Liver (tissue), 9 donors: Measurements from ENCODE around the gene LRRC32. TPM values are rescaled to one million over a fixed set of nuclear protein-coding genes. Genes with fewer than 3 reads are reported as not detected.

Experiments used
- DNase-seq: peaks from one replicate; pipeline ENCODE4 v3.0.0-alpha.2; 2017; ENCODE audit warnings: low spot score
- H3K27ac ChIP-seq, 2 donors: one replicate each; pipeline ENCODE4 v1.7.0; 2013; ENCODE audit warnings: inconsistent platforms in 2 of 2, low read length in 2 of 2, control low read depth in 1 of 2, low read depth in 1 of 2, mild to moderate bottlenecking in 1 of 2
- H3K27me3 ChIP-seq, 4 donors: one replicate each; pipeline versions ENCODE4 v1.6.1 to v1.7.0; 2013; ENCODE audit warnings: low read length in 3 of 4, inconsistent platforms in 1 of 4, mild to moderate bottlenecking in 1 of 4, moderate library complexity in 1 of 4; ENCODE audit not compliant: control insufficient read depth in 4 of 4, insufficient read depth in 4 of 4
- H3K36me3 ChIP-seq, 4 donors: one replicate each; pipeline versions ENCODE4 v1.6.1 to v1.7.0; 2013; ENCODE audit warnings: low read length in 3 of 4, mild to moderate bottlenecking in 3 of 4, low read depth in 1 of 4, moderate library complexity in 1 of 4; ENCODE audit not compliant: control insufficient read depth in 4 of 4, insufficient read depth in 3 of 4
- H3K4me1 ChIP-seq, 4 donors: one replicate each; pipeline versions ENCODE4 v1.6.1 to v1.7.0; 2013; ENCODE audit warnings: low read length in 3 of 4, mild to moderate bottlenecking in 3 of 4, moderate library complexity in 1 of 4; ENCODE audit not compliant: control insufficient read depth in 4 of 4, insufficient read depth in 4 of 4
- H3K4me3 ChIP-seq, 3 donors: one replicate each; pipeline versions ENCODE4 v1.6.1 to v1.7.0; 2013; ENCODE audit warnings: low read length in 3 of 3, control low read depth in 1 of 3, low read depth in 1 of 3, mild to moderate bottlenecking in 1 of 3
- H3K9ac ChIP-seq, 2 donors: one replicate each; pipeline ENCODE4 v1.7.0; 2013; ENCODE audit warnings: low read length in 2 of 2, mild to moderate bottlenecking in 2 of 2, moderate library complexity in 2 of 2, control low read depth in 1 of 2, low read depth in 1 of 2
- H3K9me3 ChIP-seq, 4 donors: one replicate each; pipeline versions ENCODE4 v1.6.1 to v1.7.0; 2013; ENCODE audit warnings: low read length in 3 of 4; ENCODE audit not compliant: control insufficient read depth in 4 of 4
- ATF3 ChIP-seq: IDR thresholded peaks from 2 replicates; pipeline ENCODE4 v1.6.1; 2016; ENCODE audit warnings: antibody characterized with exemption
- CTCF ChIP-seq: fragments of 150-350 bp; IDR thresholded peaks from 2 replicates; pipeline ENCODE4 v1.5.1; 2017; ENCODE audit warnings: improper control_type of control experiment, low read depth, low read length; ENCODE audit not compliant: missing input control
- EGR1 ChIP-seq, 2 donors: IDR thresholded peaks; 2 replicates each; pipeline ENCODE4 v1.6.1; 2016 to 2018; ENCODE audit warnings: antibody characterized with exemption in 2 of 2, low read depth in 2 of 2
- FOXA1 ChIP-seq: IDR thresholded peaks from 2 replicates; pipeline ENCODE4 v1.6.1; 2016; ENCODE audit warnings: antibody characterized with exemption
- FOXA2 ChIP-seq: IDR thresholded peaks from 2 replicates; pipeline ENCODE4 v1.6.1; 2016; ENCODE audit warnings: antibody characterized with exemption
- HNF4A ChIP-seq, 2 donors: conservative IDR thresholded peaks; 2 replicates each; pipeline ENCODE4 v1.6.1; 2016; ENCODE audit warnings: antibody characterized with exemption in 2 of 2, mild to moderate bottlenecking in 2 of 2
- HNF4G ChIP-seq: IDR thresholded peaks from 2 replicates; pipeline ENCODE4 v1.6.1; 2016; ENCODE audit warnings: antibody characterized with exemption
- JUND ChIP-seq, 2 donors: IDR thresholded peaks; 2 replicates each; pipeline ENCODE4 v1.6.1; 2016; ENCODE audit warnings: antibody characterized with exemption in 2 of 2
- MAX ChIP-seq: IDR thresholded peaks from 2 replicates; pipeline ENCODE4 v1.6.1; 2016; ENCODE audit warnings: antibody characterized with exemption
- NR2F2 ChIP-seq: IDR thresholded peaks from 2 replicates; pipeline ENCODE4 v1.6.1; 2016; ENCODE audit warnings: antibody characterized with exemption
- RAD21 ChIP-seq, 2 donors: IDR thresholded peaks; 2 replicates each; pipeline ENCODE4 v1.6.1; 2016; ENCODE audit warnings: antibody characterized with exemption in 2 of 2, mild to moderate bottlenecking in 2 of 2
- REST ChIP-seq: IDR thresholded peaks from 2 replicates; pipeline ENCODE4 v1.6.1; 2016; ENCODE audit warnings: antibody characterized with exemption, mild to moderate bottlenecking
- RXRA ChIP-seq, 2 donors: IDR thresholded peaks; 2 replicates each; pipeline ENCODE4 v1.6.1; 2017 to 2018; ENCODE audit warnings: antibody characterized with exemption in 2 of 2, mild to moderate bottlenecking in 1 of 2
- SP1 ChIP-seq: IDR thresholded peaks from 2 replicates; pipeline ENCODE4 v1.6.1; 2018; ENCODE audit warnings: antibody characterized with exemption, mild to moderate bottlenecking
- TAF1 ChIP-seq: conservative IDR thresholded peaks from 2 replicates; pipeline ENCODE4 v1.6.1; 2016; ENCODE audit warnings: antibody characterized with exemption, mild to moderate bottlenecking
- YY1 ChIP-seq: IDR thresholded peaks from 2 replicates; pipeline ENCODE4 v1.6.1; 2016; ENCODE audit warnings: antibody characterized with exemption, mild to moderate bottlenecking
- WGBS: extraction: QIAGEN DNeasy Blood & Tissue Kit; methylation state at CpG from one replicate; pipeline ENCODE4 v1.1.7; 2013; 5-methylcytosine and 5-hydroxymethylcytosine counted together
- polyA plus RNA-seq, 2 donors: library from polyadenylated mRNA; stranded (reverse) in 1 of 2; unstranded in 1 of 2; fragments of 200-250 nt in 1 of 2; fragments of >200 nt in 1 of 2; fragmentation: Nextera tagmentation in 1 of 2; extraction: Ambion mirVana in 1 of 2; gene quantifications; one replicate each; pipeline versions ENCODE4 v1.2.1 to v1.2.3, GENCODE V29; 2013 to 2015
- total RNA-seq, 2 donors: library from RNA; depleted of rRNA; stranded (reverse); fragments of >200 nt; gene quantifications; one replicate each; pipeline ENCODE4 v1.2.3, GENCODE V29; 2014
- donor health status: healthy.
- donor health status: healthy.
- donor health status: healthy.
- donor health status: healthy.
- donor health status: healthy.

LRRC32 gene
- total and polyA plus RNA-seq, 4 donors: 5.4 to 15.4 (median 9.3) TPM

GRCh38 chr11:76685831-76686230 is 15.3 kb upstream of the LRRC32 start (continued):
- TF ChIP-seq FOXA1: no peak
- no peak for TF ChIP-seq HNF4A (conservative IDR thresholded peaks at IDR 0.05)
- no peak for TF ChIP-seq HNF4G
- no peak for TF ChIP-seq NR2F2
- no peak for TF ChIP-seq REST
- TF ChIP-seq SP1: no peak
- no peak for TF ChIP-seq TAF1
- no peak for TF ChIP-seq RXRA (IDR thresholded peaks at IDR 0.05)

GRCh38 chr11:76685237-76685636 is 14.7 kb upstream of the LRRC32 start:
- Histone ChIP-seq H3K4me1 (no peaks in the 10 kb centered on the region), H3K9me3 (no peaks in the 10 kb centered on the region), H3K9ac (no peak overlapping the region), H3K27ac (no peak overlapping the region), H3K36me3 (no peaks in the 10 kb centered on the region), H3K27me3 (no peaks in the 10 kb centered on the region), H3K4me3 (no peak overlapping the region)
- WGBS: 92% methylated on average over 9 of the region's 9 CpGs
- DNase-seq: no peak
- TF ChIP-seq HNF4G (no peak), FOXA2 (no peak)

GRCh38 chr11:76684516-76684915 is 14.0 kb upstream of the LRRC32 start:
- no peaks in the 10 kb centered on the region for H3K9me3 ChIP-seq
- H3K9ac ChIP-seq: no peak overlapping the region
- WGBS: 96% methylated on average over 5 of the region's 5 CpGs
- no peak overlapping the region for H3K4me3 ChIP-seq
- no peaks in the 10 kb centered on the region for H3K36me3 ChIP-seq
- H3K27me3 ChIP-seq: no peaks in the 10 kb centered on the region
- no peak overlapping the region for H3K27ac ChIP-seq
- no peaks in the 10 kb centered on the region for H3K4me1 ChIP-seq
- DNase-seq: no peak
- no peak for TF ChIP-seq MAX
- TF ChIP-seq NR2F2: no peak
- TF ChIP-seq RAD21 (IDR thresholded peaks at IDR 0.05): no peak
- no peak for TF ChIP-seq RXRA (IDR thresholded peaks at IDR 0.05)
- no peak for TF ChIP-seq JUND (IDR thresholded peaks at IDR 0.05)

GRCh38 chr11:76683161-76684095 is 12.9 kb upstream of the LRRC32 start:
- 95% methylated on average over 7 of the region's 7 CpGs for WGBS
- no peaks in the 10 kb centered on the region for H3K36me3 ChIP-seq
- no peak for TF ChIP-seq JUND (IDR thresholded peaks at IDR 0.05)
- no peak for TF ChIP-seq REST
- no peak for TF ChIP-seq YY1
- no peak for TF ChIP-seq SP1
- no peak for TF ChIP-seq ATF3
- TF ChIP-seq HNF4G: no peak
- TF ChIP-seq FOXA1: no peak
- no peak for TF ChIP-seq CTCF
- TF ChIP-seq EGR1 (IDR thresholded peaks at IDR 0.05; ENCODE audit: low read depth in 2 of 2): no peak
- no peak for TF ChIP-seq RAD21 (IDR thresholded peaks at IDR 0.05)
- no peak for TF ChIP-seq FOXA2

More at GRCh38 chr11:76683161-76684095, 12.9 kb upstream of the LRRC32 start:
- H3K9ac ChIP-seq: no peak overlapping the region
- no peaks in the 10 kb centered on the region for H3K27me3 ChIP-seq
- no peak overlapping the region for H3K4me3 ChIP-seq
- H3K9me3 ChIP-seq: no peaks in the 10 kb centered on the region
- no peak for DNase-seq
- no peaks in the 10 kb centered on the region for H3K4me1 ChIP-seq
- no peak overlapping the region for H3K27ac ChIP-seq
